NCI-H128 (cell line): ENCODE measurements around the gene SMO.
"Not testable (repeated sequence)": the region's sequence is repeated elsewhere in the genome, so short reads cannot be mapped to it uniquely, and the experiment has no call there.

Source experiments
- DNase-seq: peaks from one replicate; lab custom pipeline; 2025; ENCODE audit not compliant: unreplicated experiment; lab: John Stamatoyannopoulos, UW

Gene SMO

DNA sequence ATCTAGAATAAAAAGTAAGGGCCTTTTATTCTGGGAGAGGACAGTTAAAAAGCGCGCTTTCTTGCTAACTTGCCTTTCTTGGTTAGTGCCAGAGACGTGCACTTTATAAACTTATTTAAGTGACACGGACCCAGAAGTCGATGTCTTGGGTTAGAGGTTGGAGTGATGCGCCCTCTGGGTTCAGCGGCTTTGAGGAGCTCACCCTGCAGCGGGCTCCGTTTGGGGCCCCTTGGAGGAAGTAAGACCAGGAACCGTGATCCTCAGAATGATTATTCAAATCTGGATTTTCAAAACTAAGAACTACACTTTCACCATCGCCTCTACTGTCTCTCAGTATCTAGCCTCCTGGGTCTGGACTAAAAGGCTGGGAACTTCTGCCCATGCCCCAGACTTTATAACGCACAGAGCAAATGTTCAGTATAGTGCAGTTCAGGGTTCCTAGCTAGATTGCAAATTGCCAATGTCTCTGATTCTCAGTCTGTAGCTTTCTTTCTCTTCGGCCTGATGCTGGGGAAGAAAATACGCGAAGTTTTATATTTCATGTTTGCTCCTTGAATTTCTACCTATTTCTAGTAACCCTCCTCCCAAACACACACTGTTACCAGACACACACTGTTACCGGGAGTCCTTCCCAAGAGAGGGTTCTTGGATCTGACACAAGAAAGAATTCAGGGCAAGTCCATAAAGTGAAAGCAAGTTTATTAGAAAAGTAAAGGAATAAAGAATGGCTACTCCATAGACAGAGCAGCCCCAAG lies 18.6 kb upstream of the SMO start:
- no peak for DNase-seq

DNA sequence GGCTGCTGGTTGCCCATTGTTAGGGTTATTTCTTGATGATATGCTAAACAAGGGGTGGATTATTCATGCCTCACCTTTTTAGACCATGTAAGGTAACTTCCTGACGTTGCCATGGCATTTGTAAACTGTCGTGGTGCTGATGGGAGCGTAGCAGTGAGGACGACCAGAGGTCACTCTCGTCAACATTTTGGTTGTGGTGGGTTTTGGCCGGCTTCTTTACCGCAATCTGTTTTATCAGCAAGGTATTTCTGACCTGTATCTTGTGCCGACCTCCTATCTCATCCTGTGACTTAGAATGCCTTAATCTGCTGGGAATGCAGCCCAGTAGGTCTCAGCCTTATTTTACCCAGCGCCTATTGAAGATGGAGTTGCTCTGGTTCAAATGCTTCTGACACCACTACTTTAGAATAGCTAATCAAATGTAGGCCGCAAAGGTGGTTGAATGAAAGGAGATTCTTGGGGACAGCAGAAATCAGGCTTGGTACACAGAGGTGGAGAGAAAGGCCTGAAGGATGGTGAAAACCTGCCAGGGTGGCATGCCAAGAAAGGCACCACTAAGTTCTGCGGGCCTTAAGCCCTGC lies 17.9 kb upstream of the SMO start:
- no peak for DNase-seq

DNA sequence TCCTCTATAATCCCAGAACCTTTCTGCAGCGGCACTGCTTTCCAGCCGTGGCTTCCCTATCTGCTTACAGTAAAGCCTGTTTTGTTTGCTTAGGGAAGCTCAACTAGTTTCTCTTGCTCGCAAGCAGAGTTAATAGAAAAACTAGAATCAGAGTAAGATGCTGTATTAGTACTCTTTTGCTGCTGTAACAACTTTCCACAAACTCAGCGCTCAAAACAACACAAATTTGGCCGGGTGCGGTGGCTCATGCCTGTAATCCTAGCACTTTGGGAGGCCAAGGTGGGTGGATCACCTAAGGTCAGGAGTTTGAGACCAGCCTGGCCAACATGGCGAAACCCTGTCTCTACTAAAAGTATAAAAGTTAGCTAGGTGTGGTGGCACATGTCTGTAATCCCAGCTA lies 14.6 kb upstream of the SMO start:
- DNase-seq, result not testable (repeated sequence)

DNA sequence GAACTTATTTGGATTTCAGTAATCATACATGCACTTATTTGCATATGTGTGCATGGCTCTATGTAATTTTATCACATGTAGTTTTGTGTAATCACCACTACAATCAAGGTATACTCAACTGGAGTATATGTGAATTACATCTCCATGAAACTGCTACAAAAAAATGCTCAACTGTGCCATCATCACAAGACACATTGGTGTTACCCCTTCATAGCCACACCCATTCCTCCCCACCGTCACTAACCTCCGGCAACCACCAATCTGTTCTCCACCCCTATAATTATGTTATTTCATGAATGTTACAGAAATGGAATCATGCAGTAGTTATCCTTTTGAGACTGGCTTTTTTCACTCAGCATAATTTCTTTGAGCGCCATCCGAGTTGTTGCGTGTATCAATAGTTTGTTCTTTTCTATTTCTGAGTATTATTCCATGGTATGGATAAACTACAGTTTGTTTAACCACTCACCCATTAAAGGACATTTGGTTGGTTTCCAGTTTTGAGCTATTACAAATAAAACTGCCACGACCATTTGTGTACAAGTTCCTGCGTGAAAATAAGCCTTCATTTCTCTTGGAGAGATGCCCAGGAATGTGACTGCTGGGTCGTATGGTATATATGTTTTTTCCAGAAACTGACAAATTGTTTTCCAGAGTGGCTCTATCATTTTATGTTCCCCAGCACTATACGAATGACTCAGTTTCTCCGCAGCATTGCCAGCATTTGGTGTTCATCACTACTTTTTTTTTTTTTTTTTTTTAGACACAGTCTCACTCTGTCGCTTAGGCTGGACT lies 11.3 kb upstream of the SMO start:
- DNase-seq, result no peak

DNA sequence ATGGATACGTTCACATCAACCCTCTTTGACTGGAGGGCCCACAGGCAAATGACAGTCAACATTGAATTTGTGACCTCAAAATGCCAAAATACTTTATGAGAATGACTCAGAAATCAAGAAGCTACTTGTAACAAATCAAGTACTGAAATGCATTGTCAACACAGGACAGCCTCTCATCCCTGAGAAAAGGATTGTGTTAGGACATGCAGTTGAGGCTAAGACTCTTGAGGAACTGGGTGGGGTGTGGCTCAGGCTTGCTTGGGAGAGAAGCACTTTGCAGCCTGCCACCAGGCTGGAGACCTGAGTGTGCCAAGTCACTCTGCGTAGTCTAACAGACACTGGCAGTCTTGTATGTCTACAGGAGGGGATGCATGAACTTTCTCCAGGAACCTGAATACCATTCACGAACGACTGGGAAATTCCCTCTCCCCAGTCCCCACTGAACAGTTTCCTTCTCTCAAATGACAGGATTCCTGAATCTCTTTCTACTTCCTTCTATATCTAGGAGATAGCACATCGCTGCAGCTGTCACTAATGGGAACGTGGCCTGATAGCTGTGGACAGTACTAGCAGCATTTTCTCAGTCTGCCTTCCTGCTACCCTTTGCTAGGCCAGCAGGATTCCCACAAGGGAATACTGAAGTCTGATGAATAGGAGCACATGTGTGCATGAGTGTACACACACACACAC lies 3.3 kb upstream of the SMO start:
- DNase-seq, result no peak

DNA sequence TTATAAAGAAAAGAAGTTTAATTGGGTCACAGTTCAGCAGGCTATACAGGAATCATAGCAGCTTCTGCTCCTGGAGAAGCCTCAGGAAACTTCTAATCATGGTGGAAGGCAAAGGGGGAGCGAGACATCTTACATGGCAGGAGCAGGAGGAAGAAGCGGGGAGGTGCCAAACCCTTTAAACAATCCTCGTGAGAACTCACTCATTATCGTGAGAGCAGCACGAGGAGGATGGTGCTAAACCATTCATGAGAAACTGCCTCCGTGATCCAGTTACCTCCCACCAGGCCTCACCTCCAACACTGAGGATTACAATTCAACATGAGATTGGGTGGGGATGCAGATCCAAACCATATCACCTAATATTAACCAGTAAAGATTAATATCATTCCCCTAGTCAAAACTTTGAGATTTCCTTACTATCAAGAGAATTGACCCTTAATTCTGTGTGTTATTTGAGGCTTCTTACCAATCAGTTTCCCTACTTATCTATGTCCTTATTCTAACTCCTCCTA lies 1.6 kb upstream of the SMO start:
- no peak for DNase-seq

DNA sequence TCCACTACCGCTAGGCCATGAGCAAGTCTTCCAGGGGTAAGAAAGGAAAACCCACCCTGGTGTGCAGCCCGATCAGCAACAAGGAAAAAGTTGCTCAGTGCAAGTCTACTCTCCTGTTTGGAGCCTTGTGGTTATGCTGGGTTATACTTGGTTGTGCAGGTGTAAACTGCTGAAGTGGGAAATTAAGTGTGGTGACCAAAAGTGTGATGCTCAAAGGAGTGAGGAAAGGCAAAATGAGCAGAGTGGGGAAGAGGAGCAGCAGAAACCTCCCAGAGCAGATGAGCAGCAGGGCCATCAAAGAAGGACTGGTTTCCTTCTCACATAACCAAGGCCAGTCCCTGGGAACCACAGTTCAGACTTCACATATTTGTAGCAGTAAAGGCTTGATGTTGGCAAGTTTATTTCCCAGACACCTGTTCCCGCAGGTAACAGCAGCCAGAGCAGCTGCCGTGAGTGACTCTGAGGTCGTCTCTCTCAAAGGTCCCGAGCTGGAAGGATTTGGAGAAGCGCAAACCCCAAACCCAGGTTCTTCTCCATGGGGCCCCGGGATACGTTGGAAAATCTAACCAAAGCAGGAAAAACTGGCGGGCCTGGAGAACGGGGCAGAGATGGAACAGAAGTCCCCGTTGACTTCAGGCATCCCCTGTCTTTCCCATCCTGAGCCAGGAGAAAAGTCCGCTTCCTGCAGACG lies 607 bp upstream of the SMO start:
- no peak for DNase-seq

DNA sequence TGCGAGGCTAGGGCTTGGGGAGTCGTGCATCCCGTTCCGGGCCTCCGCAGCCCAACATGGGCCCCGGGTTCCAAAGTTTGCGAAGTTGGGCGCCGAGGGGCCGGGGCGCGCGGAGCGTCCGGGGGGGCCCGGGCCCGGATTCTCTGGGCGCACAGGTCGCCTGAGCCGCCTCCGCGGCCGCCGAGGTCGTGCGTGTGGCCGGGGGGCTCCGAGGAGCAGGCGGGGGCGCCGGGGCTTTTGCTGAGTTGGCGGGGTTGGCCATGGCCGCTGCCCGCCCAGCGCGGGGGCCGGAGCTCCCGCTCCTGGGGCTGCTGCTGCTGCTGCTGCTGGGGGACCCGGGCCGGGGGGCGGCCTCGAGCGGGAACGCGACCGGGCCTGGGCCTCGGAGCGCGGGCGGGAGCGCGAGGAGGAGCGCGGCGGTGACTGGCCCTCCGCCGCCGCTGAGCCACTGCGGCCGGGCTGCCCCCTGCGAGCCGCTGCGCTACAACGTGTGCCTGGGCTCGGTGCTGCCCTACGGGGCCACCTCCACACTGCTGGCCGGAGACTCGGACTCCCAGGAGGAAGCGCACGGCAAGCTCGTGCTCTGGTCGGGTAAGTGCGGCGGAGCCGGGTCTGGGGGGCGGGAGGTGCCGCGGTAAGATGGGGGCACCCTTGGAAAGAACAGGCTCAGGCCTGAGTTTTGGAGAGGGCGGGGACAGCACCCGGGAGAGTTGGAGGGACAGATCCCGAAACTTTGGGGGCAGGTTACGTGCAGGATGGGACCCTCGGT lies 643 bp downstream of the SMO start:
- no peak for DNase-seq

DNA sequence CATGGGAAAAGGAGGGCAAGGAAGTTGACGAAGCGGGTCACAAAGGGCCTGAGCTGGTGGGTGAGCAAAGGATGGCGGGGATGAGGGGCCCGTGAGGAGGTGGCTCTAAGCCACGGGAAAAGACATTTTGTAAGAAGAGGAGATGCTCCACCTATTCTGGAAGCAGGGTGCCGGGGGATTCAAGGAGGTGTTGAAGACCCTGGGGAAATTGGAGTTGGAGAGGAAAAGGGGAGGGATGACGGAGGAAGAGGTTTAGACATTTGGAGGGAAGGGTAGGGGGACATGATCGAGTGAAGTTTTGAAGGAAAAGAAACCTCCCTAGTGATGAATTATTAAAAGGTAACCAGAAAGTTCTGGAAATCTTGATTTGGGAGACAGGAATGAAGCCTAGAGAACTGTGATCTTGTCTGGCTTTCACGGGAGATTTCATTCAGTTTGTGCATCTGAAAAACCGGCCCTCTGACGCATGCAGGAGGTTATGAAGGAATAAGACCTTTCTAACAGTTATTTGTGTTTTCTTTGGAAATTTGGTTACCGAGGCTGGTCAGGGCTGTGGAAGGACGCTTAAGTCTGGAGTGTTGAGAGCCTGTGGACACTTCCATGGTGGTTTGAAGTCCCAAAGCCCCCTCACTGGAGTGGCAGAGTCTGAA lies 1.4 kb downstream of the SMO start:
- DNase-seq, result no peak

DNA sequence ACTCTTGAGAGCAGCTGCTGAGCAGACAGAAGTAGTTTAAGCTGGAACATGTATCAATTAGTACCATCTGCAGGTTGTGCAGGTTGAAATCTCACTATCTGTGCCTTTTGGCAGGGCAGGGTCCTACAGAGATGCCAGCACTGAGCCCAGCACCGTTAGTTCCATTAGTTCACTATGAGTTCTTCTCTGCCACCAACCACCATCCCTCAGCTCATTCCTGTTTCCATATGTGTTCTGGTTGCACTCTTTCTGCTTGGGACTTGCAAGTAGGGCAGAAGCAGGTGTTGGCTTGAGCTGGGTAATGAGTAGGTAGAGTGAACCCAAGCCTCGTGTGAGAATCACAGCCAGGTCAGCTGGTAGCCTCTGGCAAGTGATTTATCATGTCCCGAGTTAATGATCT lies 2.8 kb downstream of the SMO start:
- no peak for DNase-seq

DNA sequence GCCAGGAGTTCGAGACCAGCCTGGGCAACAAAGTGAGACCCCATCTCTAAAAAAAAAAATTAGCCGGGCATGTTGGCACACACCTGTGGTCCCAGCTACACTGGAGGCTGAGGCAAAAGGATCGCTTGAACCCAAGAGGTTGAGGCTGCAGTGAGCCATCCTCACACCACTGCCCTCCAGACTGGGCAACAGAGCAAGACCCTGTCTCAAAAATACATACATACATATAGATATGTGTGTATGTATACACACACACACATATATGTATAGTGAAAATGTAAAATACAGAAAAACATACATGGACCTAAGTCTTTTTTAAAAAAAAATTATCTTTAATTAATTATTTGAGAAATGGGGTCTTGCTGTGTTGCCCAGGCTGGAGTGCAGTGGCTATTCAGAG lies 5.5 kb downstream of the SMO start:
- DNase-seq, result no peak

DNA sequence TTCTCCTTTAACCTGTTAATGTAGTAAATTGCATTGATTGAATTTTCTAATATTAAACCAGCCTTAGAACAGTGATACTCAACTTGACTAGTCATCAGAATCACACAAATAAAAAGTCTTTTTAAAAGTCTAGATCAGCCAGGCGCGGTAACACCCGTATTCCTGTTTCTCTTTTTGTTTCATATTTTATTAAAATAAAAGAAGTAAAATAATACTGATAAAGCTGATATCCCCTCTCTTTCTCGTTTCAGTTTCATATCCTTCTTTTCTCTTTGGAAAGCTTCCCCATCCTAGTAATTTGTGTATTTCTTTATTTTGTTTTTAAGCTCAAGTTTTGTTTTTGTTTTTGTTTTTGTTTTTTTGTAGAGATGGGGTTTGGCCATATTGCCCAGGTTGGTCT lies 9.3 kb downstream of the SMO start:
- DNase-seq, result no peak

DNA sequence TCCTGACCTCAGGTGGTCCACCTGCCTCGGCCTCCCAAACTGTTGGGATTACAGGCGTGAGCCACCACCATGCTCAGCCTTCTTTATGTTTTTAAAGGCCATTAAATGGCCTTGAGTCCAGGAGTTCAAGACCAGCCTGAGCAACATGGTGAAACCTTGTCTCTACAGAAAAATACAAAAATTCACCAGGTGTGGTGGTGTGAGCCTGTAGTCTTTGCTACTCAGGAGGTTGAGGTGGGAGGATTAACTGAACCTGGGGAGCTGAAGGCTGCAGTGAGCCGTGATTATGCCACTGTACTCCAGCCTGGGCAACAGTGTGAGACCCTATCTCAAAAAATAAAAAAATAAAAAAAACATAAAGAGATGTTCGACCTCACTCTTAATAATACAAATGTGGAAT lies 11.0 kb downstream of the SMO start:
- no peak for DNase-seq

DNA sequence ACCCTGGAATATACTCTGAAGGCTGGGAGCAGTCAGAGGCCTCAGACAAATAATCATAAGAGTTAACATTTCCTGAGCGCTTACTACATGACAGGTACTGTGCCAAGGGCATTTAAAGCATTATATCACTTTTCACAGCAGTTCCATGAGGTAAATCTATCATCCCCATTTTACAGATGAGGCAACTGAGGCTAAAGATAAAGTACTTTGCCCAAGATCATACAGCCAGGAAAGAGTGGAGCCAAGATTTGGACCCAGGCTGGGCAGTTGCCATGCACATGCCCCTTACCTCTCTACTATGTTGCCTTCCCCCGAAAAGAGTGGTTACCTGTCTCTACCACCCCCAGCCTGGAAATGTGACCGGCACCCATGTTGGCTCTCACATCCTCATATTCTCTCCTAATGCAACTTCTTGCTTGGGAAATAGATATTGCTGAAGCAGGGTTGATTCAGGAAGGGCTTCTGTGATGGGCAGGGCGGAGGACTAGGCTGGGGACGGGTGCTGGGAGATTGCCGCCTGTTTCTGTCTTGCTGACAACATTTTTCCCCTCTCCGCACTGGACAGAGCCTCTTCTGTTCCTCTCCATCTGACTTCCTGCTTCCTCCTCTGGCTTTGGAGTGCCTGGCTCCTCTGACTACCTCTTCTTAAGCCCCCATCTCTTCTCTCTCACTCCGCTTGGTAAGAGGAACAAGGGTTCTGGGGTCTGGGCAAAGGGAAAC lies 13.8 kb downstream of the SMO start:
- no peak for DNase-seq

DNA sequence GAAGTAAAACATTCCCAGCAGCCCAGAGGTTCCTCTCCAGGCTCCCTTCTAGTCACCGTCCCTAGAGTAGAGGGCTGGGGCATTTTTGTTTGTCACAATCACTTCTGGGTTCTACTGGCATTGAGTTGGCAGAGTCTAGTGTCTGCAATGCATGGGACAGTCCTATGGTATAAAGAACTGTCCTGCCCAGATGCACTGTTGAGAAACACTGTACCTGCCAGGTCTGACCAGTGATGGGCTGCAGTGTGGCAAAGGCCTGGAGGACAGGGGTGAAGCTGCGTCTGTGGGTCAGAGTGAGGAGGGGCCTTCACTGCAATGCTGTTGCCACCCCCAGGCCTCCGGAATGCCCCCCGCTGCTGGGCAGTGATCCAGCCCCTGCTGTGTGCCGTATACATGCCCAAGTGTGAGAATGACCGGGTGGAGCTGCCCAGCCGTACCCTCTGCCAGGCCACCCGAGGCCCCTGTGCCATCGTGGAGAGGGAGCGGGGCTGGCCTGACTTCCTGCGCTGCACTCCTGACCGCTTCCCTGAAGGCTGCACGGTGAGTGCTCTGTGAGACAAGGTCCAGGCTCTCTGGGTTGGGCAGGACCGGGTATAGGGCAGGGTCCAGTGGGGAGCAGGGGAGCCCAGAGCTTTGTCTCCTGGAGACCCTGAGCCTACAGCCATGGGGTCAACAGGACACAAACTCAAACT lies 14.8 kb downstream of the SMO start:
- no peak for DNase-seq

DNA sequence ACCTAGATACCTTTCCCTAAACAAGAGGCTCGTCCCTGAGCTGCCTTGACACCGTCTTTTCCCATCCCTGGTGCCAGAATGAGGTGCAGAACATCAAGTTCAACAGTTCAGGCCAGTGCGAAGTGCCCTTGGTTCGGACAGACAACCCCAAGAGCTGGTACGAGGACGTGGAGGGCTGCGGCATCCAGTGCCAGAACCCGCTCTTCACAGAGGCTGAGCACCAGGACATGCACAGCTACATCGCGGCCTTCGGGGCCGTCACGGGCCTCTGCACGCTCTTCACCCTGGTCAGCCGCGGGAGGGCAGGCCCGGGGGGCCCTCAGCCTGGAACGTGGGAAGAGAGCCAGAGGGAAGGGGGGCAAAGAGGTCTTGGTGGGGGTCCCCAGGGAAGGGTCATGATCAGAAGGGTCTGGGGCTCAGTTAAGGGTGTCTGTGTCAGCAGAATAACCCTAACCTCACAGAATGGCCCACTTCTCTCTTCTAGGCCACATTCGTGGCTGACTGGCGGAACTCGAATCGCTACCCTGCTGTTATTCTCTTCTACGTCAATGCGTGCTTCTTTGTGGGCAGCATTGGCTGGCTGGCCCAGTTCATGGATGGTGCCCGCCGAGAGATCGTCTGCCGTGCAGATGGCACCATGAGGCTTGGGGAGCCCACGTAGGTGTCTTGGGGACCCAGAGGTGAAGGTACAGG lies 16.8 kb downstream of the SMO start:
- no peak for DNase-seq

DNA sequence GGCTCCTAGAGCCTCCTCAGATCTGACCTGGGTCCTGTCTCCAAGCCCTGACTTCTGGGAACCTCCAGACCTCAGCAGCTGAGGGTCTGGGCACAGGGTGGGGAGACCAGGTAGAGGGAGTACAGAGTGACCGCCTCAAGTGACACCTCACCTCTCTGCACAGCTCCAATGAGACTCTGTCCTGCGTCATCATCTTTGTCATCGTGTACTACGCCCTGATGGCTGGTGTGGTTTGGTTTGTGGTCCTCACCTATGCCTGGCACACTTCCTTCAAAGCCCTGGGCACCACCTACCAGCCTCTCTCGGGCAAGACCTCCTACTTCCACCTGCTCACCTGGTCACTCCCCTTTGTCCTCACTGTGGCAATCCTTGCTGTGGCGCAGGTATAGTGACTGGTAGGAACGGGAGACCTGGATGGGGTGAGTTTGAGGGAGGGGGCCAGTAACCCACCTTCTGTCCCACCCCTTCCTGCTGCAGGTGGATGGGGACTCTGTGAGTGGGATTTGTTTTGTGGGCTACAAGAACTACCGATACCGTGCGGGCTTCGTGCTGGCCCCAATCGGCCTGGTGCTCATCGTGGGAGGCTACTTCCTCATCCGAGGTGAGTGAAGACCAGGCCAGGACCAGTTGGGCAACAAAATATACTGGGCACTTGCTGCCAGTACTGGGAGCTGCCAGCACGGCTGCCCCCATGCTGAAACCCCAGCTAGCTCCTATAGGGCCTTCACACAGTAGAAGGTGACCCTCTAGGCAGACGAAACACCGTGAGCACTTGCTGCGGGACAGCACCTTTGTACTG lies 17.8 kb downstream of the SMO start:
- DNase-seq, result no peak
